ENCODE data around the gene CHRM4.

Gene CHRM4

GRCh38 chr11:46356924-46357482 lies 34.6 kb downstream of the CHRM4 start:
- no peak for ATAC-seq (replicated peaks; ENCODE audit: extremely low read depth, poor library complexity, severe bottlenecking)
- no peak for DNase-seq (ENCODE audit: low spot score in 2 of 2)
- H3K27ac Mint-ChIP-seq (ENCODE audit: low read depth): peak overlapping the region; percentile 85
- H3K27me3 Mint-ChIP-seq: no peaks in the 10 kb centered on the region
- H3K36me3 Mint-ChIP-seq (ENCODE audit: insufficient read depth): peaks cover 29% of the 10 kb centered on the region
- no peaks in the 10 kb centered on the region for H3K9me3 Mint-ChIP-seq
- peak overlapping the region; percentile 66 for H3K4me3 Mint-ChIP-seq
- H3K4me1 Mint-ChIP-seq: peaks cover 64% of the 10 kb centered on the region

DNA sequence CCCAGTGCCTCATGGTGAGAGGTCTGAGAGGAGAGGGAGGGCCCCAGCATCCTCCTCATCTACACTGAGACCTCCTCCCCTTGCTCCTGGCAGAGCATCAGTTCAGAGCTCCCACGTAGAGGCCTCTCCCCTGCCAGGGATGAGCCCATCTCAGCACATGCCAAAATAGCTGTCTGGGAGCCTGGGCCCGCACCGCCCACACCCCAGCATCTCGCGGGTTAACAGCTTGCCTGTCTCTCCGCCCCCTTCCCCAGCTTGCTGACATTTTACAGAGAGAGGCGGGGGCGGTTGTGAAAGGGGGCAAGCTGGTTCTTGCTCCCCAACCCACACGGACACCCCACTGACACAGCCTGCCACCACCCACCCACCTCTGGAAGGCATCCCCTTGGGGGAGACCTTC lies 37.9 kb downstream of the CHRM4 start:
- ATAC-seq (replicated peaks; ENCODE audit: extremely low read depth, poor library complexity, severe bottlenecking) (no peak), DNase-seq (ENCODE audit: low spot score in 2 of 2) (no peak)
- Mint-ChIP-seq H3K27me3 (no peaks in the 10 kb centered on the region), H3K9me3 (no peaks in the 10 kb centered on the region), H3K4me1 (peaks cover 81% of the 10 kb centered on the region), H3K27ac (ENCODE audit: low read depth) (peak overlapping the region; percentile 91), H3K4me3 (peak overlapping the region; percentile 78), H3K36me3 (ENCODE audit: insufficient read depth) (peaks cover 41% of the 10 kb centered on the region)

GRCh38 chr11:46352063-46352841 lies 39.3 kb downstream of the CHRM4 start:
- Mint-ChIP-seq H3K9me3 (no peaks in the 10 kb centered on the region), H3K4me3 (peak overlapping the region; percentile 78), H3K27ac (ENCODE audit: low read depth) (peak overlapping the region; percentile 91), H3K4me1 (peaks cover 76% of the 10 kb centered on the region), H3K36me3 (ENCODE audit: insufficient read depth) (peaks cover 44% of the 10 kb centered on the region), H3K27me3 (no peaks in the 10 kb centered on the region)
- DNase-seq (ENCODE audit: low spot score in 2 of 2) (peak; percentile 72 to 79), ATAC-seq (replicated peaks; ENCODE audit: extremely low read depth, poor library complexity, severe bottlenecking) (peak; percentile 49)

DNA sequence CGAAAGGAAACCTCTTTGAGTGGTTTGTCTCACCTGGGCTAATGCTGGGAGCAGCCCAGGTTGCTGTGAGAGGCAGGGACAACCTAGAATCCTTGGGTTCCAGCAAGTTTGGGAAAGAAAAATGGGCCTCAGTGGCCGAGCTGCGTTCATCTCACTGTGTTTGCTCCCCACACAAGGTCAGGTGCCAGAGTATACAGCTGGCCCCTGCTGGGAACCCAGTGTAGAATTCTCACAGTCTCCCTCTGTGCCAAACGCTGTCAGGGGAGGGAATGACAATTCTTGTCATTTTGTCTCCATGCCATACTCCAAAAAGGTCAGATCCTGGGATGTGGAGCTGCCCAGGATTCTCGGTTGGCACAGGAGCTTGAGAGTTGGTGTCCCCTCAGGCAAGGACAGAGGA lies 40.0 kb downstream of the CHRM4 start:
- peaks cover 50% of the 10 kb centered on the region for H3K36me3 Mint-ChIP-seq (ENCODE audit: insufficient read depth)
- no peaks in the 10 kb centered on the region for H3K9me3 Mint-ChIP-seq
- peak overlapping the region; percentile 91 for H3K27ac Mint-ChIP-seq (ENCODE audit: low read depth)
- no peaks in the 10 kb centered on the region for H3K27me3 Mint-ChIP-seq
- ATAC-seq (replicated peaks; ENCODE audit: extremely low read depth, poor library complexity, severe bottlenecking) (no peak), DNase-seq (ENCODE audit: low spot score in 2 of 2) (no peak)
- H3K4me3 Mint-ChIP-seq: peak overlapping the region; percentile 78
- H3K4me1 Mint-ChIP-seq: peaks cover 75% of the 10 kb centered on the region

DNA sequence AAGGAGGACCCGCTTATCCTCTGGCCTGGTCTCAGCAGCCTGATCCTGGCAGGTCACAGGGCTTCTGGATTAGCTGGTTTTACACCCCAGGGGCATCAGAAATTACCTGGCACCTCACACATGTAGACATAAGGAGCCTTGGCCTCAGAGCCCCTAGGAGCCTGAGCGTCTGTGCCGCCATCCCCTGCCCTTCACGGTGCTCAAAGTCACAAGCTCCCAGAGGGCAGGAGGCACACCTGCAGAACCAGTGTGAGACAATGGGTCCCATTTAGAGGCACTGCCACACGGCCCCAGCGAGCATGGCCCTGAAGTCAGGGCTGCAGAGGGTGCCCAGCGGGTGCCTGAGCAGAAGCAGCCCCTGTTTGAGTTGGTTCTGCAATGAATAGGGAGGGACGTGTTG lies 40.4 kb downstream of the CHRM4 start:
- peak overlapping the region; percentile 78 for H3K4me3 Mint-ChIP-seq
- ATAC-seq (replicated peaks; ENCODE audit: extremely low read depth, poor library complexity, severe bottlenecking): no peak
- H3K9me3 Mint-ChIP-seq: no peaks in the 10 kb centered on the region
- H3K27ac Mint-ChIP-seq (ENCODE audit: low read depth): peak overlapping the region; percentile 91
- H3K27me3 Mint-ChIP-seq: no peaks in the 10 kb centered on the region
- H3K4me1 Mint-ChIP-seq: peaks cover 75% of the 10 kb centered on the region
- peaks cover 52% of the 10 kb centered on the region for H3K36me3 Mint-ChIP-seq (ENCODE audit: insufficient read depth)
- no peak for DNase-seq (ENCODE audit: low spot score in 2 of 2)

DNA sequence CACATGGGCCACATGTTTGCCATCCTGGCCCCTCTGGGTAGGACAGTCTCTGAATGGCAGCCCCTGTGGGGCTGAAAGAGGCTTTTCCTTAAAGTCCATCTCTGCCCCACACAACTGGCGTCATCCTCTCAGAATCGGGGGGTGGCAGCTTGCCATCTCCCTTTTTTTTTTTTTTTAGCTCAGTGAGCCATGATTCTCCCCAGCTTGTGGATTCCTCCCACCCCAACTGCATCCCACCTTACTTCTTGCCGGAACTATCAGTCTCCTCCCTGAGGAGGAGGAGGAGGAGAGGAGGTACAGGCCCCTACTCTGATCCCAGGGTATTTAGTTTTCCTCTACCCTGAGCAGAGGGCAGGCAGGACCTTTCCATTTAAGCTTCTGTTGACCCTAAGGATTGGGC lies 40.9 kb downstream of the CHRM4 start:
- ATAC-seq (replicated peaks; ENCODE audit: extremely low read depth, poor library complexity, severe bottlenecking) (no peak), DNase-seq (ENCODE audit: low spot score in 2 of 2) (no peak)
- H3K4me1 Mint-ChIP-seq: peaks cover 75% of the 10 kb centered on the region
- no peaks in the 10 kb centered on the region for H3K9me3 Mint-ChIP-seq
- H3K36me3 Mint-ChIP-seq (ENCODE audit: insufficient read depth): peaks cover 48% of the 10 kb centered on the region
- peak overlapping the region; percentile 78 for H3K4me3 Mint-ChIP-seq
- no peak overlapping the region for H3K27ac Mint-ChIP-seq (ENCODE audit: low read depth)
- no peaks in the 10 kb centered on the region for H3K27me3 Mint-ChIP-seq

- Mint-ChIP-seq H3K4me1 (peaks cover 73% of the 10 kb centered on the region), H3K27ac (ENCODE audit: low read depth) (peak overlapping the region; percentile 90), H3K36me3 (ENCODE audit: insufficient read depth) (peaks cover 44% of the 10 kb centered on the region), H3K9me3 (no peaks in the 10 kb centered on the region), H3K27me3 (no peaks in the 10 kb centered on the region), H3K4me3 (peak overlapping the region; percentile 78)
- peak; percentile 61 for ATAC-seq (replicated peaks; ENCODE audit: extremely low read depth, poor library complexity, severe bottlenecking)
- DNase-seq (ENCODE audit: low spot score in 2 of 2): peak in 1 of 2 donors; percentile 62
Observed at GRCh38 chr11:46348566-46349401, 42.8 kb downstream of the CHRM4 start.

DNA sequence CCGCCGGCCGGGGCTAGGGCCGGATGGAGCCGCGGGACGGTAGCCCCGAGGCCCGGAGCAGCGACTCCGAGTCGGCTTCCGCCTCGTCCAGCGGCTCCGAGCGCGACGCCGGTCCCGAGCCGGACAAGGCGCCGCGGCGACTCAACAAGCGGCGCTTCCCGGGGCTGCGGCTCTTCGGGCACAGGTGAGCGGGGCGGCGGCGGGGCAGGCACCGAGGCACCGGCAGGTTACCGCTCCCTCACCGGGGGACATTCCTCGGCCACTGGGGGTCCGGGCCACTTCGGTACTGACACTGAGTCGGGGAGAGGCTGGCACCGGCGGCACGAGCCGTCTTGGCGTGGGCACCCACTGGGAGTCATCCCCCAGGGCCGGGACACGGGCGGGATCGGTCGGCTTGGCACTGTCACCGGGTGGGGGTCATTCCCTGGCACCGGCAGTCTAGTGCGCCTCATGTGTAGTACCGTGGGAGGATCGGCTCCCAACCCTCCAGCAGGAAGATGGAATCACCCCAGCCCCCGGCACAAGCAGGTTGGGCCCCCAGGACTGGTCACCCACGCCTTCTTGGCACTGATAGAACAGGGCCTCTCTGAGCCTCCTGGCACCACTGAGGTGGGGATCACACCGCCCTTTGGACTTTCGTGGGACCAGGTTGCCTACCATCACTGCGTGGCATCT lies 43.8 kb downstream of the CHRM4 start:
- DNase-seq (ENCODE audit: low spot score in 2 of 2) (no peak), ATAC-seq (replicated peaks; ENCODE audit: extremely low read depth, poor library complexity, severe bottlenecking) (no peak)
- peak overlapping the region; percentile 78 for H3K4me3 Mint-ChIP-seq
- peak overlapping the region; percentile 90 for H3K27ac Mint-ChIP-seq (ENCODE audit: low read depth)
- H3K36me3 Mint-ChIP-seq (ENCODE audit: insufficient read depth): peaks cover 38% of the 10 kb centered on the region
- no peaks in the 10 kb centered on the region for H3K9me3 Mint-ChIP-seq
- H3K27me3 Mint-ChIP-seq: no peaks in the 10 kb centered on the region
- peaks cover 68% of the 10 kb centered on the region for H3K4me1 Mint-ChIP-seq

DNA sequence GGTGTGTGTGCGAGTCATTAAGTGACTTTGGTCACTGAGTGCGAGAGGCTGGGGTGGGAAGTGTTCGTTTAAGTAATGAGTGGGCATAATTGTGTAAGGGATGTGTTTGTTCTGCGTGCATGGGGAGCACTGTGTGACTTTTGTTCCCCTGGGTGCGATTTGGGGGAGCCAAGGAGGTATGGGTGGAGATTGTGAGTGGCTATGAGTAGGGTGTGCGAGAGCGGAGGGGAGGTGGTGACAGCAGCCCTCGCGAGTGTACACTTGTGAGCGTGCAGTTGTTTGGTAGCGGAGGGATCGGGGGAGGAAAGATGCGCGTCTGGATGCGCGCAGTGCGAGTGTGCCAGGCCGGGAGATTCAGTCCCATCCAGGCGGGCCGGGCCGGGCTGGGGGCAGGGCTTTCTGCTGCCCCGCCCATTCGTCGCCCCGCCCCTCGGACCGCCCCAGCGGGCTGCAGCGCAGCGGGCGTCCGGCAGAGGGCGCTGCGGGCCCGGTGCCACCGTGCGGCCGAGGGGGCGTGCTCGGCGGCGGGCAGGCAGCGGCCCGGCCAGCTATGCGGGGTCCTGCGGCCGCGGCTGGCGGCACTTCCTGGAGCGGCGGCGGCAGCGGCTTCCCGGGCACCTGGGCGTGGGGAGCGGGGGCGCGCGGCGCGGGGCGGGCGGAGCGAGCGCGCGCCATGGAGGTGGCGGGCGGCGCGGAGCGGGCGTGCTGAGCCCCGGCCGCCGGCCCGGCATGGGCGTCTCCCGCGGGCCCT lies 44.5 kb downstream of the CHRM4 start, which contains the start of gene DGKZ:
DGKZ (plus strand) TSS at position 578 of the 751 bp plus-strand sequence. CDS start 197 bp downstream, outside the sequence.
- no peaks in the 10 kb centered on the region for H3K27me3 Mint-ChIP-seq
- ATAC-seq (replicated peaks; ENCODE audit: extremely low read depth, poor library complexity, severe bottlenecking): peak; percentile 65

DNA sequence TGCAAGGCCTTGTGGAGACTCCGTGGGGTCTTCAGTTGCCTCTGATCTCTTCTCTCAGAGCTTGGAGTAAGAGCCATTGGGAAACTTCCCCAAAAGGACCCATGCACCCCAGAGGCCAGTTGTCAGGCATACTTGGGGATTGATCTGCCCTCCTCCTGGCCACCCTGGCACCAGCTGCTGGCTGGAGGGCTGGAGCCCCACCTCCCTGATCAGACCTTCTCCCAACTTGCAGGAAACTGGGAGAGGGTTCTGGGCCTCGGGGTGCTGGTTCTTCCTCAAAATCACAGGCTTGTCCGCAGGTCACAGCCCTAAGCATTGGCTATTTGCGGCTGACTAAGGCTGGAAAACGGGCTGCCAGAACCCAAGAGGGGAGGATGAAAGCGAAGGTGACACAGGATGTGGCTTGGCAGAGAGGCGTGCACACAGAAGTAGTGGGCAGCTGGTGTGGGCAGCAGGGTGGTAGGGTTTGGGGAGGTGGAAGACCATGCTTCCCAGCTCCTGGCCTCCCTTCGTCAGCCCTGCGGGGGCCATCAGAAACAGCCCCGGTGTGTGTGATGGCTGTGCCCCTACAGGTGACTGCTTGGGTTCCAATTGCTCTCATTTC lies 45.6 kb downstream of the CHRM4 start:
- peak overlapping the region; percentile 78 for H3K4me3 Mint-ChIP-seq
- no peaks in the 10 kb centered on the region for H3K9me3 Mint-ChIP-seq
- H3K27ac Mint-ChIP-seq (ENCODE audit: low read depth): peak overlapping the region; percentile 33
- DNase-seq (ENCODE audit: low spot score in 2 of 2) (no peak), ATAC-seq (replicated peaks; ENCODE audit: extremely low read depth, poor library complexity, severe bottlenecking) (no peak)
- peaks cover 54% of the 10 kb centered on the region for H3K4me1 Mint-ChIP-seq
- H3K36me3 Mint-ChIP-seq (ENCODE audit: insufficient read depth): peaks cover 26% of the 10 kb centered on the region
- no peaks in the 10 kb centered on the region for H3K27me3 Mint-ChIP-seq

More for the DNA sequence above, 44.5 kb downstream of the CHRM4 start, which contains the start of gene DGKZ:
- peaks cover 32% of the 10 kb centered on the region for H3K36me3 Mint-ChIP-seq (ENCODE audit: insufficient read depth)
- H3K4me3 Mint-ChIP-seq: peak within 1 kb of the TSS; percentile 78
- H3K4me1 Mint-ChIP-seq: peaks cover 63% of the 10 kb centered on the region
- H3K9me3 Mint-ChIP-seq: no peaks in the 10 kb centered on the region
- H3K27ac Mint-ChIP-seq (ENCODE audit: low read depth): peak within 1 kb of the TSS; percentile 90
- peak; percentile 88 to 94 for DNase-seq (ENCODE audit: low spot score in 2 of 2)

DNA sequence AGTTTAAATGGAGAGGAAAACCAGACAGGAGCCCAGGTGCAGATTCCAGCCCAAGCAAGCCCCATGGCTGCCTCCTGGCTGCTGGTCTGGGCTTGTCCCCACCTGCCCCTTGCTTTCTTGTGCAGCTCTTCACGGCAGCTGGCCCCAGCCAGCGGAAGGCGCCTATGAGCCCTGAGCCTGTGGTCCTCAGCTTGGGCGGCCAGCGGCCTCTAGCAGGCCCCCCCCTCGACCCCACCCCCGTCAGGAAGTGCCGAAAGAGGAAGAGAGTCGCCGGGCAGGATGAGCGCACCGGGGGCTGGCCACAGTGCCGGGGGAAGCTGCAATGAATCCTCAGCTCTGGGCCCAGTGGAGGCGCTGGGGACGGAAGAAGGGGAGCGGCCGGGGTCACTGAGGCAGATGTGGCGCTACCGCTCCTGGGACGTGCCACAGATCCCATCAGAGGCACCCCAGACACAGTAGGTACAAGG lies 46.4 kb downstream of the CHRM4 start:
- Mint-ChIP-seq H3K36me3 (ENCODE audit: insufficient read depth) (peaks cover 24% of the 10 kb centered on the region), H3K9me3 (no peaks in the 10 kb centered on the region), H3K4me3 (peak overlapping the region; percentile 78), H3K27ac (ENCODE audit: low read depth) (no peak overlapping the region), H3K27me3 (no peaks in the 10 kb centered on the region), H3K4me1 (peaks cover 49% of the 10 kb centered on the region)
- ATAC-seq (replicated peaks; ENCODE audit: extremely low read depth, poor library complexity, severe bottlenecking): no peak
- DNase-seq (ENCODE audit: low spot score in 2 of 2): no peak
